ENCODE results near the gene PREB.
"Not testable (repeated sequence)": the region's sequence is repeated elsewhere in the genome, so short reads cannot be mapped to it uniquely, and the experiment has no call there.

The PREB gene, protein sequence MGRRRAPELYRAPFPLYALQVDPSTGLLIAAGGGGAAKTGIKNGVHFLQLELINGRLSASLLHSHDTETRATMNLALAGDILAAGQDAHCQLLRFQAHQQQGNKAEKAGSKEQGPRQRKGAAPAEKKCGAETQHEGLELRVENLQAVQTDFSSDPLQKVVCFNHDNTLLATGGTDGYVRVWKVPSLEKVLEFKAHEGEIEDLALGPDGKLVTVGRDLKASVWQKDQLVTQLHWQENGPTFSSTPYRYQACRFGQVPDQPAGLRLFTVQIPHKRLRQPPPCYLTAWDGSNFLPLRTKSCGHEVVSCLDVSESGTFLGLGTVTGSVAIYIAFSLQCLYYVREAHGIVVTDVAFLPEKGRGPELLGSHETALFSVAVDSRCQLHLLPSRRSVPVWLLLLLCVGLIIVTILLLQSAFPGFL

DNA sequence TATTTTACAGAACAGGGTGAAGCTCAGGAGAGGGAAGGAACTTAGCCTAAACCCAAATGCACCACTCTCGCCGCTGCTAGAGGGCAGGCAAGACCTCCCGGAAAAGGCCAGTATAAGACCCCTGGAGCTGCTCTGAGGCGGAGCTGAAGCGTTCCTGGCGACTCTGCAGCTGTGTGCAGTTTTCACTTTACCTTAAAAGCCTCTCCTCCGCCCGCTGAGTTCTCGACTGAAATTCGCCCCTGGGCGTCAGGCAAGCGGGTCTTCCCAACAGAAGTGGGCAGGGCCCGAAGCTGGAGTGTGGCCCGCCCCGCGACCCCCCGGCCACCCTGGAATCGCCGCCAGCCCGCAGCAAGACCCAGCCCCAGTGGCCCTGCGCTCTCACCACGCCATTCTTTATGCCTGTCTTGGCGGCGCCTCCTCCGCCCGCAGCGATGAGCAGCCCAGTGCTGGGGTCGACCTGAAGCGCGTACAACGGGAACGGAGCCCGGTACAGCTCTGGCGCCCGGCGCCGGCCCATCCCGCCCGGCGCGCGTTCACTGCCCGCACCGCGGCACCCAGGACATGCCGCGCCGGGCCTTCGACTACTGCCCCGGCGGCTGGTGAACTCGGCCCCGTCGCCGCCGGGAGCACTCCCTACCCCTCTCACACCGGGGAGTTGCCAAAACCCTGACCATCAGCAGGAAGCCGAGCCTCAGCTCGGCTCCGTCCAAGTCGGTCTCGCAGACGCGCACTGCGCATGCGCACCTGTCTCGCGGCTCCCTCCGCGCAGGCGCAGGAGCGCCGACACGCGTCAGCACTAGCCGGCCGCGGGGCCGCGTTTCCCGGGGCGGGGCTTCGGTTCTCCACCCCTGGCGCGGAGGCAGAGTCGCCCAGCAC is at the start of gene PREB:
Gene PREB, minus strand, starts transcription at position 732 of the 876 bp plus-strand sequence. Its CDS starts 215 bp downstream, at position 517.
- DNase-seq: peak; percentile 94 to 100

DNA sequence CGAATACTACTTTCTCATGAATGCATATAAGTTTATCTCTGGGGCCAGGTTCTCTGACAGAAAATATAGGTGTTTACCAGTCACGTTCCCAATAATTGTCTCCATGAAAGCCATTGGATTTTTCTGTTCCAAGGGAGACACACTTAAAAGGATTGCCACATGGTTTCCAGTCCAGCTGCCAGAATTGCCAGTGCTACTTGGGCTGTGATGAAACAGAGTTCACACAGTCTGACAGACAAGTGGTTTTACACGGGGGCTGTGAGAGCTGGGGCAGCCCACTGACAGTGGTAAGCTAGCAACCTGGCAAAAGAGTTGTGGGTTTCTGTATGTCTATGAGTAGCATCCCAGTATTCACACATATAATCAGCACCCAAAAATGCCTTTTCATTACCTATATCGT is 49.7 kb upstream of the PREB start:
- DNase-seq: no peak

DNA sequence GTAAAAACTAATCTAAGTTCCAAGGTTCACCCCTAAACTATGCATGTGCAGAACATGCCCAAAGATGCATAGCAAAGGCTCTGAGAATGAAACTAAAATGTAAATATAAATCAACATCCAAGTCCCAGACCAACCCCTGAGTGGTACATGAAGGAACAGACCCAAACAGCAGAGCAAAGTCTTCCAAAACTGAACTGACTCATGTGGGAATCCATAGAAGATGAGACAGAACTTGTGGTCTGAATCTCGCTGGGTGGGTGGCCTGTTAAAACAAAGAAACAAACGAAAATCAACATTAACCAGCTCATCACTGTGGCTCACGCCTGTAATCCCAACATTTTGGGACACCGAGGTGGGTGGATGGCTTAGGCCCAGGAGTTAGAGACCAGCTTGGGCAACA is 47.9 kb upstream of the PREB start:
- no peak for DNase-seq

DNA sequence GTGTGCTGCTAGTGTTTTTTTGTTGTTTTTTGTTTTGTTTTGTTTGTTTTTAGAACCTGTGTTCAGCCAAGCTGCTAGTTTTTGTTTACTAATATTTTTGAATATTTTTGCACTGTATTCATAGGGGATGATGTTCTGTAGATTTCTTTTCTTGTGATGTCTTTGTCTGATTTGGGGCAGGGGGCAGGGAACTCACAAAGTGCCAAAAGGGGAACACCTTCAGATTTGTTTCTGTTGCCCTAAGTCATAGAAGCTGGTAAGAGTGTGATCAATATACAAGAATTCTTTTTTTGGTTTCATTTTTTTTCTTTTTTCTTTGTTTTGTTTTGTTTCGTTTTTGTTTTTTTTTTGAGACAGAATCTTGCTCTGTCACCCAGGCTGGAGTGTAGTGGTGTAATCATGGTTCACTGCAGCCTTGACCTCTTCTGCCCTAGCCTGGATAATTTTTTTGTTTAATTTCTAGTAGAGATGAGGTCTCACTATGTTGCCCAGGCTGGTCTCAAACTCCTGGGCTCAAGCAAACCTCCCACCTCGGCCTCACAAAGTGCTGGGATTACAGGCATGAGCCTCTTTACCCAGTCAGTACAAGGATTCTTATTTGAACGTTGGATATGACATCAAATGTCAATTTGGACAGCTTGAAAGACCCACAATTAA is 45.0 kb upstream of the PREB start:
- DNase-seq: no peak

DNA sequence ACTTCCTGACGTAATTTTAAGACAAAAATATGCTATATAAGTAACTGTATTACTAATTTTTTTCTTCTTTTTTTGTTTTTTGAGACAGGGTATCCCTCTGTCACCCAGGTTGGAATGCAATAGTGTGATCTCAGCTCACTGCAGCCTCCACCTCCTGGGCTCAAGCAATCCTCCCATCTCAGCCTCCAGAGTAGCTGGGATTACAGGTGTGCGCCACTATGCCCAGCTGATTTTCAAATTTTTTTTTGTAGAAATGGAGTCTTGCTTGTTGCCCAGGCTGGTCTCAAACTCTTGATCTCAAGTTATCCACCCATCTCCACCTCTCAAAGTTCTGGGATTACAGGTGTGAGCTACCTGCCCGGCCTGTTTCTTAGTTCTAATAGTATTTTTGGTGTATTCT is 44.0 kb upstream of the PREB start:
- no peak for DNase-seq

DNA sequence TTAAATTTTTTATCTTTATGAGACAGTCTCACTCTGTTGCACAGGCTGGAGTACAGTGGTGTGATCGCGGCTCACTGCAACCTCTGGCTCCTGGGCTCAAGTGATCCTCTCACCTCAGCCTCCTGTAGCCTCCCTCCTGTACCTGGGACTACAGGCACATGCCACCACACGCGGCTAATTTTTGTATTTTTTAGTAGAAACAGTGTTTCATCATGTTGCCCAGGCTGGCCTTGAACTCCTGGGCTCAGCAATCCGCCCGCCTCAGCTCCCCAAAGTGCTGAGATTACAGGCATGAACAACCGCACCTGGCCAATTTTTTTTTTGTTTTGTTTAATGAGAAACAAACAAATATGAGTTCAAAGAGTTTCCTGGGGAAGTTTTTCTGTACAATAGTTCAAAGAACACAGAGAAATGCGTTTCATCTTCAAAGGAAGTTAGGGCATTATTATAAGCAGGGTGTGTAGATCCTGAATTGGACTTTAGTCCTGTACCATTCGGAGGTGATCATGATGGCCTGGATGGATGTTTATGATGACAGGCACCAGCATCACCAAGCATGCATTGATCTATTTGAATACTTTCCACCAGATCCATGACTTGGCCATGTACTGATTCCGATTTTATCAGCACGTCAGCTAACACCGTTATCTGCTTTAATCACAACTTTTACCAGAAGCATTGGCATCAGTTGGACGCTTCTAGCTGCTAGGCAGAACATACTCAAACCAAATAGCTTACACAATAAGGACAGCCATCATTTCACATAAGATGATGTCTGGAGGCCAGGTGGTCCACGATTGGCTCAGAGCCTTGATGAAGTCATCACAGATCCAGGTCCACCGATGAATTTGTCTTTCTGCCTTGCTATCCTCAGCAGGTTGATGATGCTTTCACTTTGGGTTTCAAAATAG is 43.3 kb upstream of the PREB start:
- DNase-seq: no peak

DNA sequence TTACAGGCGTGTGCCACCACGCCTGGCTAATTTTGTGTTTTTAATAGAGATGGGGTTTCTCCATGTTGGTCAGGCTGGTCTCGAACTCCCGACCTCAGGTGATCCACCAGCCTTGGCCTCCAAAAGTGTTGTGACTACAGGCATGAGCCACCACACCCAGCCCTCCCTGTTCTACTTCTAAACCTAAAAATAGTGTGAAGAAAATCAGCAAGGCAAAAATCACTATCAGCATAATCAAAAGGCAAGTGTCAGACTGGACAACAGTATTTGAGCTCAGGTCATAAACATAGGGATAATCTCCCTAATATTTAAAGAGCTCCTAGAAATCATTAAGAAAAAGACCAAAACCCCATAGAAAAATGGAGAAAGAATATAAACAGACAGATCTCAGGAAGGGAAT is 41.3 kb upstream of the PREB start:
- not testable (repeated sequence) for DNase-seq

DNA sequence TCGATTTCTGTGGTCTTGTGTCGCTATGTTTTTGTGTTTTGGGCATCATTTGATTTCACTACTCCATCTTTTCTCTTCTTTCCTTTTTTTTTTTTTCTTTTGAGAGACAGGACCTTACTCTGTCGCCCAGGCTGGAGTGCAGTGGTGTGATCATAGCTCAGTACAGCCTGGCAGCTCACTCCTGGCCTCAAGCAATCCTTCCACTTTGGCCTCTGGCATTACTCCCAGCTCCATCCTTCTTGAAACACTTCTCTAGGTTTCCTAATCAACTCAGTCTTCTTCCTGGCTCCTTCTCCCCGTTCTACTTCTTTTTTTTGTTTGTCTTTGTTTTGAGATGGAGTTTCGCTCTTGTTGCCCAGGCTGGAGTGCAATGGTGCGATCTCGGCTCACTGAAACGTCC is 40.9 kb upstream of the PREB start:
- no peak for DNase-seq

DNA sequence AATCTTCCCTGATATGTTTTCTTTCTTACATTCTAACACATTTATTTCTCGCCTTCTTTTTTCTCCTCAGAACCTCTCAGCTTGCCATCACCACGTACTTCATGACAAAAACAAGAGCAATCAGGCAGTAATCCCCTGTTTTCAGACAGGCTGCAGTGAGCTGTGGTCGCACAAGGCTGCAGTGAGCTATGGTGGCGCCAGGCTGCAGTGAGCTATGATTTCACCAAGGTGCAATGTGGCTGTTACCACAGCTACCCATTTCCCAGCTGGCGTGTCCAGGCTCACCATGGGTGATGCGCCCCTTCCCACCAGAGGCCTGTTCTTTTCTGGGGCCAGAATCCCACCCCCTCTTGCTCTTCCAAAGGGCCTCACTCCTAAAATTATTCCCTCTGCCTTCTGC is 40.2 kb upstream of the PREB start:
- no peak for DNase-seq

DNA sequence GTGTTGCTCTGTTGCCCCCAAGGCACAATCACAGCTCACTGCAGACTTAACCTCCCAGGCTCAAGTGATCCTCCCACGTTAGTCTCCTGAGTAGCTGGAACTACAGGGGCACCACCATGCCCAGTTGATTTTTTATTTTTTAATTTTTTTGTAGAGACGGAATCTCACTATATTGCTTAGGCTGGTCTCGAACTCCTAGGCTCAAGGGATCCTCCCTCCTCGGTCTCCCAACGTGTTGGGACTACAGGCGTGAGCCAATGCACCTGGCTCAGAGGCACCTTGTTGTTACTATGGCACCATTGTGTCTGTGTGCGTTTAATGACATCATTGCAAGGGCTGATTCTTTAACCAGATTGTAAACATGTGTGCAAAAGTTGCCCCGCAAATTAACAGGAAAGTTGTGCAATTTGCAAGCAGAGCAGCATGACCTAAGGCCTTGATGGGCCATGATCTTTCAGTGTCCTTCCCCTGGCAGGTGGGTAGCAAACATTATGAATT is 37.0 kb upstream of the PREB start:
- no peak for DNase-seq

DNA sequence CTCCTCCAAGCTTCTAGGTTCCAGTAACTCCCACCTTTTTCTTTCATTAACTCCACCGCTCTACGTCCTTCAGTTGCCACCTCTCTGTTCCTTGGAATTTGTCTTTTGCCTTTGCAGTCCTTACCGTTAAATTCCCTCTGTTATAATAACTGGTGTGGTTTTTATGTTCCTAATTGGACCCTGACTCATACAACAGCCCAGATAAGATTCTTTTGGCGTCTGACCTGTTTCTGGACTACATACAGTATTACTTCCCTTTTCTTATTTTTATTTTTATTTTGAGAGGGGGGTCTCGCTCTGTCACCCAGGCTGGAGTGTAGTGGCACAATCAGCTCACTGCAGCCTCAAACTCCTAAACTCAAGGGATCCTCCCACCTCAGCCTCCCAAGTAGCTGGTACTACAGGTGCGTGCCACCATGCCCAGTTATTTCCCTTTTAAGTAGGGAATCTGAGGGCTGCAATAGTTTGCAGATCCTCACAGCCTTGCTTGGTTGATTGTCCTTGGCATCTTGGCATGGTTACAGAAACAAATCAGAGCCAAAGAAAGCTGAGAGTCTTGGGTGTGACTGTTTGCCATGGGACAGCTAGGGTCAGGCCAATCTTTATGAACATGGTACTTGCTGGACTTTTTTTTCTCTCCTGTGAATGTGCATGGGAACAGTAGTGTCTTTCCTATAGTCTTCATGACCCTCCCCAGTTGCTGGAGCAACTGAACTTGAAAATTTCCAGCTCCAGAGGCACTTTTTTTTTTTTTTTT is 36.3 kb upstream of the PREB start:
- no peak for DNase-seq

DNA sequence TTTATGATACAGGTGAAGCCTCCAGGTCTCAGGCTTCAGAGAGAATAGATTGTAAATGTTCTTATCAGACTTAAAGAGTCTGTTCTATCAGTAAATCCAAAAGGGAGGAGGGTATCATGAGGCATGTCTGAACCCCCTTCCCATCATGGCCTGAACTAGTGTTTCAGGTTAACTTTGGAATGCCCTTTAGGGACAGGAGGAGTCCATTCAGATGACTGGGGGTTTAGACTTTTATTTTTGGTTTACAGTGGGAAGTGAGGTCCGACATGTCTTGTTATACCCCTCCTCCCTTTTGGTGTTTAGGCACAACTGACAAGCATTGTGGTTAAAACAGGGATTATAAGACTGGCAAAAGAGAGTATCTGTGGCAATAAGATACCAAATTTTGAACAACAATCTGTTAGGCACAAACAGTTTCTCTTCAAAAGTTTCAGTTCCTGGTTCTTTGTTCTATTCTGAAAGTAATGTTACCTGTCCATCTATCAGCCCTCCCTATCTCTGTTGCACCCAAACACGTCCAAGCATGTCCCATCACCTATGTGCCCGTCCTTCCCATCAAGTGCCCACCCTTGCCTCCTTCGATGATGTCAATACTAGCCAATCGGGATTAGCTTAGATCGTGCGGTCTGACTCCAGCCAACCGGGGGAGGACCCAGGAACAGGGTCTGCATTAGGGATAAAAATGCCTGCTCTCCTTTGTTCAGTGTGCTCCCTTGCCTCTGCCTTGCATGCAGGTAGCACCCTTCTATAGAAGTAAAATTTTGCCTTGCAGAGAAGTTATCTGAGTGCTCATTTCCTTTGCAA is 30.7 kb upstream of the PREB start:
- DNase-seq: no peak

DNA sequence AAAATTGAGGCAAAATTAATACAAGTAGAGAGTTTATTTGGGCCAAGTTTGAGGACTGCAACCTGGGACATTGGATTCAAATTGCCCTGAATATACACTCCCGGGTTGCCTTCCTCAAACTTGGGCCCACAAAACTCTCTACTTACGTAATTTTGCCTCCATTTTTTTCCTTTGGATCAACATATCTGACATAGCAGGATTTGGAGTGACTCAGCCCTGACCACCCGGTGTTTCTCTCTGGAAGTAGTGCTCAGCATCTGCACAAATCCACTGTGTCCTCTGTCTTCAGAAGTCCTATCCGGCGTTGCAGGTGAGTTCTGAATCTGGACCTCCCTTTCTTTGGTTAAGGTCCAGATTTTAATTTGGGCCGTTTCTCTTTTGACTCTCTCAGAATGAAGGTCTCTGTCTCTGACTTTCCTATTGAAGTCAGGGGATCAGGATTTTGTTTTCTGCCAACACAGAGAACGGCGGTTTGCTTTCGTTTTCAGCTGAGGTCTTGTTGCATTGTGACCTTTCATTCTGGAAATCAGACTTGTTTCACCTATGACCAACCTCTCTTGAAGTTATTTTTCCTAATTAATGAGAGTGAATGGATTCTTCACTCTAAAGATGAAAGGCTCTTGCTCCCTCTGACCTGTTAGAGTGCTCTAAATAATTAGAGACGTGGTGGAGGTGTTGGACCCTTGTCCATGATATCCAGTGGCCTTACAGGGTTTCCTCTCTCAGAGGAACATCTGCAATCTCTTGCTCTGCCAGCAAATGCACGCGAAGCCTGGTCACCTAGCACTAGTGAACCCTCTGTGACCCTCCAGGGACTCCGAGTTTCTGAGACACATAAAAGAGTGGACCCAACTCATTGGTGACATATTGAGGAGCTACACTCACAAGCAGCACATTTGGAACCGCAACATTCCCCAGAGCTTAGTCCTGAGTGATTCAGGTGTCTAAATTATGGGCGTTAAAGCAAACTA is 28.0 kb upstream of the PREB start:
- DNase-seq: no peak

DNA sequence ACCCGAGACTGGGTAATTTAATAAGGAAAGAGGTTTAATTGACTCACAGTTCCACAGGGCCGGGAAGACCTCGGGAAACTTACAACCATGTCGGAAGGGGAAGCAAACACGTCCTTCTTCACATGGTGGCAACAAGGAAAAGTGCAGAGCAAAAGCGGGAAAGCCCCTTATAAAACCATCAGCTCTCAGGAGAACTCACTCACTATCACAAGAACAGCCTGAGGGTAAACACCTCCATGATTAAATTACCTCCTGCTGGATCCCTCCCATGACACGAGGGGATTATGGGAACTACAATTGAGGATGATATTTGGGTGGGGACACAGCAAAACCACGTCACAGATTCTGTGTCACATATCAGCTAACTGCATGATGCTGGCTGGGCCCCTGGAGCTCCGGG is 25.8 kb upstream of the PREB start:
- DNase-seq: no peak

DNA sequence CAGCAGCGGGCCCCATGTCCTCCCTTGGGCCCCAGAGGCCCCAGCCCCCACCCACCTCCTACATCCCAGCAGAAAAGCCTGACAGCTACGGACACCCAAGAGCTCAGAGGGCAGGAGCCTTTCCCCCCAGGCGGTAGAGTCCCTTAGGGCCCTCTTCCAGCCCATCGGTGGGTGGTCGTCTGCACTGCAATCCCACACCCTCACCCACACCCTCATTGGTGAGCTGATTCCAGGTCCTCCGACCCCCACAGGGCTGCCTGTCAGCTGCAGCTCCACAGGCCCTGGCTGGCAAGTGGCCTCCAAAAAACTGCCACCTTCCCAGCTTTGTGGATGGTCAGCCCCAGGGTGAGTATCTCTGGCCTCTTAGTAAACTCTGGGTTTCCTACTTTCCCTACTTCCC is 24.8 kb upstream of the PREB start:
- DNase-seq: no peak

DNA sequence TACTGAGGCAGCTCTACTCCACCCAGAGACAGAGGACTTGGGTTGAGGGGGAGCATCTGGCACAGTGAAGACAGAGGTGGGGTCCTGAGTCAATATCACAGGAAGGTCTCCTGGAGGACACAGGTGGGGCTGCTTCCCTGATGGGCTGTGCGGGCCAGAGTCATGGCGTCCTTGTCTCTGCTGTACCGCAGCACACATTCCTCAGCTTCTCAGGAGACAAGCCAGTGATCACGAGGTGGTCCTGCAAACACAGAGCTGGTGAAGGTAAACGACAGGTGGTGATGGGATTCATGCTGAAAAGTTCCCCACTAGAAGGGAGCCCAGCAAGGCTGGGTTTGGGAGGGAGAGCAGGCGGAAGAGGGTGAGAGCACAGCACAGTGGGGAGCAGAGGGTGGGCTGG is 24.0 kb upstream of the PREB start:
- no peak for DNase-seq

DNA sequence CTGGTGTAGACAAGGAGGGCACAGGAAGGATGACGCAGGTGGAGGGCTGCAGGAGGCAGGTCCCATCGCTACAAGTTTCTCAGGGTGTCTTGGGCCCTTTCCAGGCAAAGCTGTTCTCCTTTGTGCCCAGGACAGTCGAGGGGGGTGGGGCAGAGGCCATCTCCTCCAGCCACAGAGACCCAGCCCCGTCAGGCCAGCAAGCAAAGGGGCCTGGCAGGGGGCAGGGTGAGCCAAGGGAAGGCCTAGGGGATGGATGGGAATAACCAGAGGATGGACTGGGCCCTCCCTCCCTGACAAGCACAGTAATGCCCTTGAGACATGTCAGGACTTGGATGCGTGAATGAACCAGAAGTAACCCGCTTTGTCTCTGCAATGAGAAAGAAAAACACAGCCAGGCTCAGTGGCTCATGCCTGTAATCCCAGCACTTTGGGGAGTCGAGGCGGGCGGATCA is 20.7 kb upstream of the PREB start:
- DNase-seq: no peak

DNA sequence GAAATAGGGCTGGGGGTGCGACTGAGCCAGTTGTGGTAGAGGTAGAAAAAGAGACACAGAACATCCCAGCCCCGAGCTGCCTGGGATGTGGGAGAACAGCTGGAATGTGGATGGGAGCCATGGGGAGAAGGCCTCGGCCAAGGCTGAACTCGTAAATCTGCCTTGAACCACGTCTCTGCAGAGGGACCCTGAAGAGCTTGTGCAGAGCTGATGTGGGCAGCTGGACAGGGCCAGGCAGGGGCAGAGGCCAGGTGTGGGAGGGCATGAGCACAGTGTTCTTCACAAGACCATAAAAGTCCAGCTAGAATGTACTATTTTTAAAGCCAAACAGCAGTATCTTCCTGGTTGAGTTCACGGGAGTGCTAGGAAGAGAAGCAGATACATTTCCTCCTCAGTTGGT is 20.1 kb upstream of the PREB start:
- no peak for DNase-seq

DNA sequence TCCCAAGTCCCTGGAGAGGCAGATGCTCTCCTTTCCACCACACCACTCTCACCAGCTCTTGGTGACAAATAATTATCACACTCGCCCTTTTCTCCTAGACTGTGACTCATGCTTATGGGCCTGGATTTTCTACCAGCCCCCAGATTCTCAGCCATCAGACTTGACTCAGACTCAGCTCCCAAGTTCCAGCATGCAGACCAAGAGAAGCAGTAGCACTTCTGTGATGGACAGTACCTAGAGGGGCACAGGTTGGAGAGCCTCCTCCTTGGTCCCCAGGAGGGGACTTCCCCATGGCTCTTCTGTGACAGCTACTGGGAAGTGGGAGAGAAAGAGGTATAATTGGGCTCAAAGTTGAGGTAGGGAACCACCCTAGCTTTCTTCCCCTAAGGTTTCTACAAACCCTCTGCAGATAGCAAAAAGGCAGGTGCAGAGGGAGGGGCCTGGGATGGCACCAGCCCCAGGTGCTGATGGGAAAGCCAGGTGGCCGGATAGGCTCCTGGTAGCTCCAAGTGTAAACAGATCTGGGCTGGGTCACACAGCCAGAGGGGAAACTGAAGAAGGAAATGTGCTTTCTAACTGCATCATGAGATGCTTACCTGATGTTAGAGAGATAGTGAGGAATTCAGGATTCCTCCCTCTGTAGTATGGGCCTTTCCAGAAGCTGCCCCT is 18.5 kb upstream of the PREB start:
- peak in 1 of 2 donors; percentile 8 for DNase-seq

Data from inflammatory macrophage treated with lipopolysaccharide for 1 hour (primary cell).